Keratinocyte (primary cell): ENCODE results near the gene TNFRSF11A.

Experiments used
- CTCF ChIP-seq, 3 experiments: IDR thresholded peaks in 1 of 3; conservative IDR thresholded peaks in 1 of 3; optimal IDR thresholded peaks in 1 of 3; 2 replicates in 2 of 3; 3 replicates in 1 of 3; pipeline versions ENCODE3 to v1.5.1; 2011; ENCODE audit warnings: low read length in 3 of 3, mild to moderate bottlenecking in 3 of 3, moderate library complexity in 2 of 3, control low read depth in 1 of 3, inconsistent platforms in 1 of 3; ENCODE audit not compliant: insufficient read depth in 2 of 3; ENCODE audit errors: extremely low read depth in 1 of 3
- EZH2 ChIP-seq: IDR thresholded peaks from one replicate; pipeline ENCODE4 v1.6.1; 2012; ENCODE audit warnings: inconsistent platforms, mild to moderate bottlenecking, low read length, moderate library complexity

GRCh38 chr18:62348474-62348873 lies 23.4 kb downstream of the TNFRSF11A start:
- no peak for TF ChIP-seq CTCF (optimal IDR thresholded peaks at IDR 0.05 in 1 of 3, IDR thresholded peaks at IDR 0.05 in 1 of 3, conservative IDR thresholded peaks at IDR 0.05 in 1 of 3; ENCODE audit: extremely low read depth in 1 of 3, insufficient read depth in 2 of 3, low read length in 3 of 3)
- TF ChIP-seq EZH2, result no peak
